DOHH2 (cell line): ENCODE results near the gene ARL4A.
"Not testable (repeated sequence)": the region's sequence is repeated elsewhere in the genome, so short reads cannot be mapped to it uniquely, and the experiment has no call there.

ENCODE experiments used
- H3F3A ChIP-seq: fragments of 200-600 bp; sonication (generic), shearing (Covaris generic); 2 replicates; pipeline ENCODE4 v1.6.0; 2016; ENCODE audit warnings: antibody characterized with exemption, mild to moderate bottlenecking; ENCODE audit not compliant: control insufficient read depth, insufficient read depth
- H3K27ac ChIP-seq: fragments of 200-600 bp; sonication (generic); 2 replicates; pipeline ENCODE4 v1.5.1; 2014; ENCODE audit warnings: low read depth, mild to moderate bottlenecking, low read length, moderate library complexity
- H3K27me3 ChIP-seq: fragments of 200-600 bp; sonication (generic); 2 replicates; pipeline ENCODE4 v1.6.1; 2014; ENCODE audit warnings: mild to moderate bottlenecking, low read length, mixed read lengths; ENCODE audit not compliant: control insufficient read depth
- H3K36me3 ChIP-seq: fragments of 200-600 bp; sonication (generic); 2 replicates; pipeline ENCODE4 v1.6.1; 2014; ENCODE audit warnings: mild to moderate bottlenecking, low read length, moderate library complexity, mixed read lengths; ENCODE audit not compliant: control insufficient read depth
- H3K4me1 ChIP-seq: fragments of 200-600 bp; sonication (generic); 2 replicates; pipeline ENCODE4 v1.6.1; 2014; ENCODE audit warnings: mild to moderate bottlenecking, low read length, mixed read lengths; ENCODE audit not compliant: control insufficient read depth
- H3K4me2 ChIP-seq: fragments of 200-600 bp; sonication (generic); 2 replicates; pipeline ENCODE4 v1.6.0; 2014; ENCODE audit warnings: mild to moderate bottlenecking, low read length, moderate library complexity
- H3K4me3 ChIP-seq: fragments of 200-600 bp; sonication (generic); 2 replicates; pipeline ENCODE4 v1.5.1; 2014; ENCODE audit warnings: mild to moderate bottlenecking, low read length, mixed read lengths
- H3K79me2 ChIP-seq: fragments of 200-600 bp; sonication (generic); 2 replicates; pipeline ENCODE4 v1.6.1; 2014; ENCODE audit warnings: mild to moderate bottlenecking, low read length, mixed read lengths; ENCODE audit not compliant: control insufficient read depth
- H3K9me2 ChIP-seq: fragments of 200-600 bp; sonication (generic); replicated peaks from 2 replicates; pipeline ENCODE4 v1.6.1; 2014; ENCODE audit warnings: mild to moderate bottlenecking, low read length, mixed read lengths; ENCODE audit not compliant: control insufficient read depth
- H3K9me3 ChIP-seq: fragments of 200-600 bp; sonication (generic); 2 replicates; pipeline ENCODE4 v1.6.1; 2014; ENCODE audit warnings: antibody characterized with exemption, low read length, mixed read lengths; ENCODE audit not compliant: control insufficient read depth, insufficient read depth
- H4K20me1 ChIP-seq: fragments of 200-600 bp; sonication (generic); 2 replicates; pipeline ENCODE4 v1.6.0; 2014; ENCODE audit warnings: low read depth, mild to moderate bottlenecking, antibody characterized with exemption, low read length, moderate library complexity; ENCODE audit not compliant: control insufficient read depth, insufficient read depth
- EZH2phosphoT487 ChIP-seq: fragments of 200-600 bp; sonication (generic); IDR thresholded peaks from 2 replicates; pipeline ENCODE4 v1.6.1; 2017; ENCODE audit warnings: borderline replicate concordance, mild to moderate bottlenecking, antibody characterized with exemption, low read length, moderate library complexity, mixed read lengths
- TF ChIP-seq, protein P1 (sequence below): fragments of 200-600 bp; sonication (generic); IDR thresholded peaks from one replicate; pipeline ENCODE4 v1.5.1; 2014; ENCODE audit warnings: antibody characterized with exemption, mild to moderate bottlenecking, low read depth, low read length; ENCODE audit not compliant: poor library complexity, severe bottlenecking

The ARL4A gene

DNA sequence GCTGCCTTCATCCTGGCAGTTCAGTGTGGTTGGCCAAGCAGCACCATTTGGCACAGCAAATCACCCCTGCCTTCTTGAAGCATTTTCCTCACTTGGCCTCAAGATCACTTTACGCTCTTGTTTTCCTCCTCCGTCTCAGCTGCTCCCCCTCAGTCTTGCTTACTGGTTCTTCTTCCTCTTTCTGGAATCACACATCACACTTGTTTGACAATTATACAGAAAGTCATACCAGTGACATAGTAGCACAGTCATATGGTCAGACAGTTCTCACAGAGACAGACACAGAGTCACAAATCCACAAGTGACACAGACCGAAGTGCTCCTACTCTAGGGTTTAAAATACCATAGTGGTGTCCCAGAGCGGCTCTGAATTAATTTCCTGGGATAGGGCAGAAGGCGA lies 43.8 kb upstream of the ARL4A start:
- Histone ChIP-seq H3K4me1 (no peaks in the 10 kb centered on the region), H3K4me2 (no peak overlapping the region), H3K79me2 (no peaks in the 10 kb centered on the region), H3K36me3 (no peaks in the 10 kb centered on the region), H3F3A (no peaks in the 10 kb centered on the region), H4K20me1 (no peaks in the 10 kb centered on the region), H3K4me3 (no peak overlapping the region), H3K27ac (no peak overlapping the region), H3K27me3 (no peaks in the 10 kb centered on the region), H3K9me2 (no peaks in the 10 kb centered on the region), H3K9me3 (no peaks in the 10 kb centered on the region)
- TF ChIP-seq, protein P1, sequence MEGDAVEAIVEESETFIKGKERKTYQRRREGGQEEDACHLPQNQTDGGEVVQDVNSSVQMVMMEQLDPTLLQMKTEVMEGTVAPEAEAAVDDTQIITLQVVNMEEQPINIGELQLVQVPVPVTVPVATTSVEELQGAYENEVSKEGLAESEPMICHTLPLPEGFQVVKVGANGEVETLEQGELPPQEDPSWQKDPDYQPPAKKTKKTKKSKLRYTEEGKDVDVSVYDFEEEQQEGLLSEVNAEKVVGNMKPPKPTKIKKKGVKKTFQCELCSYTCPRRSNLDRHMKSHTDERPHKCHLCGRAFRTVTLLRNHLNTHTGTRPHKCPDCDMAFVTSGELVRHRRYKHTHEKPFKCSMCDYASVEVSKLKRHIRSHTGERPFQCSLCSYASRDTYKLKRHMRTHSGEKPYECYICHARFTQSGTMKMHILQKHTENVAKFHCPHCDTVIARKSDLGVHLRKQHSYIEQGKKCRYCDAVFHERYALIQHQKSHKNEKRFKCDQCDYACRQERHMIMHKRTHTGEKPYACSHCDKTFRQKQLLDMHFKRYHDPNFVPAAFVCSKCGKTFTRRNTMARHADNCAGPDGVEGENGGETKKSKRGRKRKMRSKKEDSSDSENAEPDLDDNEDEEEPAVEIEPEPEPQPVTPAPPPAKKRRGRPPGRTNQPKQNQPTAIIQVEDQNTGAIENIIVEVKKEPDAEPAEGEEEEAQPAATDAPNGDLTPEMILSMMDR = no peak
- TF ChIP-seq EZH2phosphoT487 = no peak

DNA sequence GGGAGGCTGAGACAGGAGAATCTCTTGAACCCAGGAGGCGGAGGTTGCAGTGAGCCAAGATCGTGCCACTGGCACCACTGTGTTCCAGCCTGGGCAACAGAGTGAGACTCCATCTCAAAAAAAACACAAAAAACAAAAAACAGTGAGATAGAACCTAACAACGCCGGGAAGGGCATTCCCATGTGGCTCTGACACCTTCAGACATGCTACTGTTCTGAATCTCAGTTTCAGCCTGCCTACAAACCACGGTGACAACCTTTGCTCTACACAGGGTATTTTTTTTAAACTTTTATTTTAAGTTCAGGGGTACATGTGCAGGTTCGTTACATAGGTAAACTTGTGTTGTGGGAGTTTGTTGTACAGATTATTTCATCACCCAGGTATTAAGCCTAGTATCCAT lies 42.2 kb upstream of the ARL4A start:
- not testable (repeated sequence) for H3K4me1 ChIP-seq, H3K27ac ChIP-seq, H3K9me3 ChIP-seq

DNA sequence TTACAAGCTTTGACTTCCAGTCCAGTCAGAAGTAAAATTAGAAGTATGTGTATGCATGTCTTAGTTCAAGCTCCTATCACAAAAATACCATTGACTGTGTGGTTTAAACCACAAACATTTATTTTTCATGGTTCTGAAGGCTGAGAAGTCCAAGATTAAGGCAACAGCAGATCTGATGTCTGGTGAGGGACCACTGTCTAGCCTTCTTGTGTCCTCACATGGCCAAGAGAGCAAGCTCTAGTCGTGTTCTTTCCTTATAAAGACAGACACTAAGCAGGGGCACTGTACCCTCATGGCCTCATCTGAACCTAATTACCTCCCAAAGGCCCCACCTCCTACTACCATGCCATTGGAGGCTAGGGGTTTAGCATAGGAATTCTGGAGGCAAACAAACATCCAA lies 41.3 kb upstream of the ARL4A start:
- Histone ChIP-seq H3K27me3 (no peaks in the 10 kb centered on the region), H3K4me1 (no peaks in the 10 kb centered on the region), H3F3A (no peaks in the 10 kb centered on the region), H3K4me2 (no peak overlapping the region), H3K79me2 (no peaks in the 10 kb centered on the region), H3K36me3 (no peaks in the 10 kb centered on the region), H3K27ac (no peak overlapping the region), H3K9me2 (no peaks in the 10 kb centered on the region), H3K9me3 (no peaks in the 10 kb centered on the region), H4K20me1 (no peaks in the 10 kb centered on the region), H3K4me3 (no peak overlapping the region)
- no peak for TF ChIP-seq EZH2phosphoT487
- TF ChIP-seq, protein P1 = no peak

More for the DNA sequence above, 42.2 kb upstream of the ARL4A start:
- not testable (repeated sequence) for H3K79me2 ChIP-seq, H3K4me2 ChIP-seq, H3K36me3 ChIP-seq, H3K27me3 ChIP-seq, H4K20me1 ChIP-seq, H3F3A ChIP-seq, H3K4me3 ChIP-seq, H3K9me2 ChIP-seq

DNA sequence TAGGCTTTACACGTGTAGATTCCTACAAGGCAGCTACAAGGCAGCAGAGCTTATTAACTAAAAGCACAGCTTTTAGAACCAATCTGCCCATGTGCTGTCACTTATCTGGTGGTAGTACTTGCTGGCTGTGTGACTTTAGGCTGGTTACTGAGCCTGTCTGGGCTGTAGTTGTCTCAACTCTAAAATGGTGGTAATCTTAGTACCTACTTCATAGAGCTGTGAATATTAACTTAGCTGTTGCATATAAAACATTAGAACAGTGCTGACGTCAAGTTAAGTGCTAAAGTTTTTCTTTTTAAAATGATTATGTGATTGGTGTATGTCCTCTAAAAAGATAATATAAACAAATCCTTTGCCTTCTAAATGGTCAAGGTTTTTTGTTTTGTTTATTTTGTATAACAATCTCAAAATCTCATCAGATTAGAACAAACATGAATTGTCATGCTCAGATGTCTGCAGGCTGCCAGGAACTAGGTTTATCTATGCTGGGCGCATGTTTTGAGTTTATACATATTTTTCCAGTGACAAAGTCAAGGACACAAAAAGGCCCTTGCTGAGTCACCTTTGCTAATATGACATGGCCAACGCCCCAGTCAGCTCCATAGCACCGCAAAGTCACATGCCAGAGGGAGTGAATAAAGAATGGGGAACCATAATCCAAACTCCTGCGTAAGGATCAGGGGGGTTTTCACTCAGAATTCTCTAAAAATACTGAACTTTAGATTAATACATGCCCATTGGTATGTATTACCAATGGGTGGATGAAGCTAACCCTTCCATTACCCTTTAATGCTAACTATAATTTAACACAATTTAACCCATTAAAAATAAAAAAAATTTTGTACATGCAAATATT lies 39.8 kb upstream of the ARL4A start:
- no peak overlapping the region for H3K4me3 ChIP-seq
- H4K20me1 ChIP-seq = no peaks in the 10 kb centered on the region
- H3K36me3 ChIP-seq = no peaks in the 10 kb centered on the region
- TF ChIP-seq EZH2phosphoT487 = no peak
- TF ChIP-seq, protein P1 = no peak
- H3K27ac ChIP-seq = no peak overlapping the region
- H3K79me2 ChIP-seq = no peaks in the 10 kb centered on the region
- no peaks in the 10 kb centered on the region for H3F3A ChIP-seq
- H3K4me2 ChIP-seq = no peak overlapping the region
- no peaks in the 10 kb centered on the region for H3K9me2 ChIP-seq
- H3K9me3 ChIP-seq = no peaks in the 10 kb centered on the region
- H3K27me3 ChIP-seq = no peaks in the 10 kb centered on the region
- H3K4me1 ChIP-seq = no peaks in the 10 kb centered on the region
